Activated CD4-positive, alpha-beta T cell treated with anti-CD3 and anti-CD28 coated beads, Interleukin-2, amount 10 ng/mL, durations not matched to agents 7 days and 5 days (primary cell): ENCODE measurements around the gene ADSL. TPM values are rescaled to one million over a fixed set of nuclear protein-coding genes. Genes with fewer than 3 reads are reported as not detected.

Source experiments
- CTCF ChIA-PET: fragments of 350-600 bp; sonication (Branson Sonifier 250); formaldehyde crosslinking; loops from one replicate; lab custom pipeline; 2021; ENCODE audit warnings: antibody characterized with exemption; lab: Charles Lee
- POLR2A ChIA-PET: fragments of 350-600 bp; sonication (Branson Sonifier 250); formaldehyde crosslinking; loops from one replicate; lab custom pipeline; 2021; ENCODE audit warnings: antibody characterized with exemption; lab: Charles Lee
- DNase-seq: peaks from one replicate; pipeline ENCODE4 v3.0.0-alpha.2; 2020
- H3K27ac Mint-ChIP-seq: one replicate; pipeline ENCODE4 v1.8.0; 2021; ENCODE audit warnings: mild to moderate bottlenecking, moderate library complexity, mixed read lengths
- H3K27me3 Mint-ChIP-seq: one replicate; pipeline ENCODE4 v1.8.0; 2021; ENCODE audit warnings: mixed read lengths
- H3K36me3 Mint-ChIP-seq: one replicate; pipeline ENCODE4 v1.8.0; 2021; ENCODE audit warnings: low read depth, mixed read lengths
- H3K4me1 Mint-ChIP-seq: one replicate; pipeline ENCODE4 v1.8.0; 2021; ENCODE audit warnings: mixed read lengths
- H3K4me3 Mint-ChIP-seq: one replicate; pipeline ENCODE4 v1.8.0; 2021; ENCODE audit warnings: mild to moderate bottlenecking, moderate library complexity, mixed read lengths
- H3K9me3 Mint-ChIP-seq: one replicate; pipeline ENCODE4 v1.8.0; 2021; ENCODE audit warnings: mixed read lengths
- total RNA-seq, 2 experiments: library from RNA; stranded (reverse); gene quantifications; one replicate each; pipeline ENCODE4 v1.2.3, GENCODE V29; 2021

The ADSL gene
- total RNA-seq, 2 experiments from 2014 or later = 124 to 130 TPM

GRCh38 chr22:40409613-40410113 lies 63.4 kb downstream of the ADSL start:
- ChIA-PET CTCF (interaction anchor here (0.8 to 2.2 kb wide), 4 partner anchors 10 to 232 kb away, joined by 3 to 4 read pairs (median 3); partner anchors contain the start of gene TNRC6B), POLR2A (no interaction called here)
- peak overlapping the region; percentile 54 for H3K27ac Mint-ChIP-seq
- no peak overlapping the region for H3K4me3 Mint-ChIP-seq
- peaks cover 28% of the 10 kb centered on the region for H3K36me3 Mint-ChIP-seq
- no peak for DNase-seq
- H3K9me3 Mint-ChIP-seq = no peaks in the 10 kb centered on the region
- H3K27me3 Mint-ChIP-seq = no peaks in the 10 kb centered on the region
- peaks cover 6% of the 10 kb centered on the region for H3K4me1 Mint-ChIP-seq

- H3K4me1 Mint-ChIP-seq = peaks cover 9% of the 10 kb centered on the region
- H3K9me3 Mint-ChIP-seq = no peaks in the 10 kb centered on the region
- no peaks in the 10 kb centered on the region for H3K27me3 Mint-ChIP-seq
- peak overlapping the region; percentile 54 for H3K27ac Mint-ChIP-seq
- ChIA-PET CTCF (interaction anchor here (0.8 to 2.2 kb wide), 4 partner anchors 9 to 233 kb away, joined by 3 to 5 read pairs (median 4); partner anchors contain the start of gene TNRC6B), POLR2A (no interaction called here)
- H3K36me3 Mint-ChIP-seq = peaks cover 34% of the 10 kb centered on the region
- H3K4me3 Mint-ChIP-seq = no peak overlapping the region
- DNase-seq = no peak
These were observed 64.0 kb downstream of the ADSL start for GRCh38 chr22:40410272-40410671.

- Mint-ChIP-seq H3K27me3 (no peaks in the 10 kb centered on the region), H3K4me3 (no peak overlapping the region), H3K27ac (no peak overlapping the region)
These were observed 64.6 kb downstream of the ADSL start for GRCh38 chr22:40410731-40411505.

GRCh38 chr22:40411506-40411861 lies 65.2 kb downstream of the ADSL start:
- peaks cover 43% of the 10 kb centered on the region for H3K36me3 Mint-ChIP-seq
- no peak overlapping the region for H3K27ac Mint-ChIP-seq
- H3K4me3 Mint-ChIP-seq = no peak overlapping the region
- peaks cover 21% of the 10 kb centered on the region for H3K4me1 Mint-ChIP-seq
- ChIA-PET POLR2A (no interaction called here), CTCF (interaction anchor here (1.0 to 2.2 kb wide), 3 partner anchors 8 to 26 kb away, joined by 4 to 5 read pairs (median 4); no protein-coding TSS in a partner anchor)
- H3K27me3 Mint-ChIP-seq = no peaks in the 10 kb centered on the region
- DNase-seq = no peak
- H3K9me3 Mint-ChIP-seq = no peaks in the 10 kb centered on the region

More at GRCh38 chr22:40410731-40411505, 64.6 kb downstream of the ADSL start:
- no peak for DNase-seq
- Mint-ChIP-seq H3K36me3 (peaks cover 39% of the 10 kb centered on the region), H3K9me3 (no peaks in the 10 kb centered on the region), H3K4me1 (peaks cover 15% of the 10 kb centered on the region)
- ChIA-PET POLR2A (no interaction called here), CTCF (interaction anchor here (0.8 to 2.2 kb wide), 4 partner anchors 9 to 233 kb away, joined by 3 to 5 read pairs (median 4); partner anchors contain the start of gene TNRC6B)

GRCh38 chr22:40412441-40412840 lies 66.1 kb downstream of the ADSL start:
- H3K4me3 Mint-ChIP-seq = no peak overlapping the region
- DNase-seq = no peak
- peaks cover 24% of the 10 kb centered on the region for H3K4me1 Mint-ChIP-seq
- H3K9me3 Mint-ChIP-seq = no peaks in the 10 kb centered on the region
- peaks cover 46% of the 10 kb centered on the region for H3K36me3 Mint-ChIP-seq
- ChIA-PET CTCF (no interaction called here), POLR2A (no interaction called here)
- no peak overlapping the region for H3K27ac Mint-ChIP-seq
- no peaks in the 10 kb centered on the region for H3K27me3 Mint-ChIP-seq

- Mint-ChIP-seq H3K9me3 (no peaks in the 10 kb centered on the region), H3K4me1 (peaks cover 24% of the 10 kb centered on the region), H3K36me3 (peaks cover 44% of the 10 kb centered on the region), H3K4me3 (no peak overlapping the region), H3K27ac (peak overlapping the region; percentile 17), H3K27me3 (no peaks in the 10 kb centered on the region)
- ChIA-PET CTCF (interaction anchor here (1.1 kb wide), 1 partner anchor 17 kb away, joined by 3 read pairs; no protein-coding TSS in a partner anchor), POLR2A (no interaction called here)
- DNase-seq = no peak
These were observed 67.6 kb downstream of the ADSL start for GRCh38 chr22:40413873-40414272.

GRCh38 chr22:40414311-40414710 lies 68.0 kb downstream of the ADSL start:
- POLR2A ChIA-PET = no interaction called here
- no peaks in the 10 kb centered on the region for H3K27me3 Mint-ChIP-seq
- H3K36me3 Mint-ChIP-seq = peaks cover 45% of the 10 kb centered on the region
- CTCF ChIA-PET = interaction anchor here (1.1 kb wide), 1 partner anchor 17 kb away, joined by 3 read pairs; no protein-coding TSS in a partner anchor
- H3K9me3 Mint-ChIP-seq = no peaks in the 10 kb centered on the region
- H3K27ac Mint-ChIP-seq = peak overlapping the region; percentile 17
- no peak overlapping the region for H3K4me3 Mint-ChIP-seq
- no peak for DNase-seq
- H3K4me1 Mint-ChIP-seq = peaks cover 24% of the 10 kb centered on the region

- no peaks in the 10 kb centered on the region for H3K27me3 Mint-ChIP-seq
- H3K27ac Mint-ChIP-seq = peak overlapping the region; percentile 78
- H3K4me1 Mint-ChIP-seq = peaks cover 24% of the 10 kb centered on the region
- ChIA-PET POLR2A (no interaction called here), CTCF (interaction anchor here (1.2 to 2.2 kb wide), 4 partner anchors 7 to 18 kb away, joined by 3 to 9 read pairs (median 4); no protein-coding TSS in a partner anchor)
- H3K4me3 Mint-ChIP-seq = no peak overlapping the region
- H3K9me3 Mint-ChIP-seq = no peaks in the 10 kb centered on the region
- DNase-seq = no peak
- peaks cover 51% of the 10 kb centered on the region for H3K36me3 Mint-ChIP-seq
These were observed 68.7 kb downstream of the ADSL start for GRCh38 chr22:40414838-40415505.

GRCh38 chr22:40415531-40416266 lies 69.4 kb downstream of the ADSL start:
- peak overlapping the region; percentile 78 for H3K27ac Mint-ChIP-seq
- CTCF ChIA-PET = interaction anchor here (1.2 to 2.2 kb wide), 4 partner anchors 8 to 17 kb away, joined by 3 to 9 read pairs (median 4); no protein-coding TSS in a partner anchor
- POLR2A ChIA-PET = interaction anchor here (0.9 kb wide), 1 partner anchor 11 kb away, joined by 4 read pairs; no protein-coding TSS in a partner anchor
- H3K4me3 Mint-ChIP-seq = no peak overlapping the region
- H3K9me3 Mint-ChIP-seq = no peaks in the 10 kb centered on the region
- H3K36me3 Mint-ChIP-seq = peaks cover 52% of the 10 kb centered on the region
- H3K27me3 Mint-ChIP-seq = no peaks in the 10 kb centered on the region
- no peak for DNase-seq
- H3K4me1 Mint-ChIP-seq = peaks cover 24% of the 10 kb centered on the region

GRCh38 chr22:40416267-40416570 lies 69.9 kb downstream of the ADSL start:
- Mint-ChIP-seq H3K9me3 (no peaks in the 10 kb centered on the region), H3K36me3 (peaks cover 50% of the 10 kb centered on the region), H3K4me1 (peaks cover 24% of the 10 kb centered on the region), H3K4me3 (no peak overlapping the region), H3K27me3 (no peaks in the 10 kb centered on the region), H3K27ac (peak overlapping the region; percentile 78)
- no peak for DNase-seq
- ChIA-PET POLR2A (interaction anchor here (0.9 kb wide), 1 partner anchor 10 kb away, joined by 4 read pairs; no protein-coding TSS in a partner anchor), CTCF (interaction anchor here (1.5 to 2.2 kb wide), 3 partner anchors 9 to 17 kb away, joined by 3 to 9 read pairs (median 4); no protein-coding TSS in a partner anchor)

- Mint-ChIP-seq H3K27me3 (no peaks in the 10 kb centered on the region), H3K36me3 (peaks cover 51% of the 10 kb centered on the region), H3K4me1 (peaks cover 24% of the 10 kb centered on the region), H3K9me3 (no peaks in the 10 kb centered on the region), H3K4me3 (no peak overlapping the region), H3K27ac (peak overlapping the region; percentile 78)
- CTCF ChIA-PET = interaction anchor here (1.5 to 2.2 kb wide), 3 partner anchors 9 to 17 kb away, joined by 3 to 9 read pairs (median 4); no protein-coding TSS in a partner anchor
- POLR2A ChIA-PET = interaction anchor here (0.9 kb wide), 1 partner anchor 10 kb away, joined by 4 read pairs; no protein-coding TSS in a partner anchor
- DNase-seq = no peak
These were observed 70.3 kb downstream of the ADSL start for GRCh38 chr22:40416636-40417035.

- Mint-ChIP-seq H3K36me3 (peaks cover 52% of the 10 kb centered on the region), H3K27ac (peak overlapping the region; percentile 13), H3K4me3 (no peak overlapping the region), H3K4me1 (peaks cover 24% of the 10 kb centered on the region), H3K9me3 (no peaks in the 10 kb centered on the region), H3K27me3 (no peaks in the 10 kb centered on the region)
- POLR2A ChIA-PET = no interaction called here
- CTCF ChIA-PET = interaction anchor here (0.6 to 2.2 kb wide), 2 partner anchors 9 to 262 kb away, joined by 3 to 9 read pairs; partner anchors contain the start of gene MCHR1
- DNase-seq = no peak
These were observed 70.7 kb downstream of the ADSL start for GRCh38 chr22:40417041-40417440.
